Natural killer cell treated with Interleukin-12 subunit alpha and Interleukin-12 subunit beta and Interleukin-15 and Interleukin-18, amount 100 ng/mL, for 72 hours (primary cell): Measurements from ENCODE around the gene CCDC85A. TPM values are rescaled to one million over a fixed set of nuclear protein-coding genes. Genes with fewer than 3 reads are reported as not detected.

ENCODE experiments used
- ATAC-seq, 2 donors: fragments of 150-1000 bp; cut with Tn5 transposase in 1 of 2; sonication (Bioruptor Pico), chemical (Tn5 transposase) in 1 of 2; 2 replicates each; pipeline ENCODE4 v1.10.0; 2021
- DNase-seq: peaks from one replicate; pipeline ENCODE4 v3.0.0; 2022; ENCODE audit warnings: low spot score
- H3K27ac Mint-ChIP-seq, 2 donors: 1 replicate in 1 of 2; 2 replicates in 1 of 2; pipeline ENCODE4 v1.8.0; 2022; ENCODE audit warnings: mixed read lengths in 2 of 2, mild to moderate bottlenecking in 1 of 2, moderate library complexity in 1 of 2
- H3K27me3 Mint-ChIP-seq, 2 donors: 1 replicate in 1 of 2; 2 replicates in 1 of 2; pipeline ENCODE4 v1.8.0; 2022; ENCODE audit warnings: mixed read lengths in 2 of 2
- H3K36me3 Mint-ChIP-seq: one replicate; pipeline ENCODE4 v1.8.0; 2022; ENCODE audit warnings: mixed read lengths
- H3K4me1 Mint-ChIP-seq, 2 donors: 1 replicate in 1 of 2; 2 replicates in 1 of 2; pipeline ENCODE4 v1.8.0; 2022; ENCODE audit warnings: low read depth in 2 of 2, mixed read lengths in 2 of 2, mild to moderate bottlenecking in 1 of 2
- H3K4me3 Mint-ChIP-seq: one replicate; pipeline ENCODE4 v1.8.0; 2022; ENCODE audit warnings: mixed read lengths
- H3K9me3 Mint-ChIP-seq: 2 replicates; pipeline ENCODE4 v1.8.0; 2022; ENCODE audit warnings: mixed read lengths
- total RNA-seq, 2 donors: library from RNA; stranded (reverse); gene quantifications; one replicate each; pipeline ENCODE4 v1.2.3, GENCODE V29; 2022

The CCDC85A gene
- total RNA-seq, 2 donors from 2014 or later: not detected

DNA sequence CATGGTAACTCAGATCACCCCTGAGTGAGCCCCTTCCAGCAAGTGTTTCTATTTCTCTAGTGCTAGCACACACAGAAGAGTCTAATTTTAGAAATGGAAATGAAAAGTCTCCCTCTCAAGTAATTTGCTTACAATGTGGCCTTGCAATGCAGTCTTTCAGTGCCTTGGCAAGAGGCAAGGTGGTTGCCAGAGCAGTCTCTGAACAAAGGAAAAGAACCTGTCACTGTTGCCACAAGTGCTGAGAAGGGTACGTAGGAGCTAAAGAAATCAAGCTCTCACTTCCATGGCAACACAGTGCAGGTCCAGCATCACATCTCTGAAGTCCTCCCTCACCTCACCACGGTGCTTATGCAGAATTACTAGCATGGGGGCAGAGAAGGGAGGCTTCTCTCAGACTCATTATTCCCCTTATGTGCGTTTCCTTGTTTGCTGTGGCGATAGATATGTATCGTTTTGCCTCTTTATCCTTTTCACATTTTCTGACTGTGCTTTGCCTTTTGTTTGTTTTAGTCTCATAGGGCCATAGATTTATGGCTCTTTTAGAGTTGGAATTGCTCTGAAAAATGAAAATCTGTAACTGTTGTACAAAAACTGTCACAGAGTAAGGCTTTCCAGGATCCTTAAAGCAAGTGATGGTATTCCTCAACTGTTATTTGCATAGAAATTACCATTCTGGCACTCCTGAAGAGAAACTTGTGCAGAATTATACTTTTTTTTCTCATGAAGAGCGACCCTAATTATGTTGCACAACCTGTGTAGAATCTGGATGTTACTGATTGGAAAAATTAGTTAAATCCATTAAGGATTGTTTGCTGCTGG, 164.8 kb downstream of the CCDC85A start:
- Mint-ChIP-seq H3K4me1 (no peaks in the 10 kb centered on the region), H3K27me3 (no peaks in the 10 kb centered on the region), H3K9me3 (peaks cover 4% of the 10 kb centered on the region), H3K36me3 (no peaks in the 10 kb centered on the region), H3K27ac (no peak overlapping the region), H3K4me3 (no peak overlapping the region)
- ATAC-seq (no peak), DNase-seq (no peak)

DNA sequence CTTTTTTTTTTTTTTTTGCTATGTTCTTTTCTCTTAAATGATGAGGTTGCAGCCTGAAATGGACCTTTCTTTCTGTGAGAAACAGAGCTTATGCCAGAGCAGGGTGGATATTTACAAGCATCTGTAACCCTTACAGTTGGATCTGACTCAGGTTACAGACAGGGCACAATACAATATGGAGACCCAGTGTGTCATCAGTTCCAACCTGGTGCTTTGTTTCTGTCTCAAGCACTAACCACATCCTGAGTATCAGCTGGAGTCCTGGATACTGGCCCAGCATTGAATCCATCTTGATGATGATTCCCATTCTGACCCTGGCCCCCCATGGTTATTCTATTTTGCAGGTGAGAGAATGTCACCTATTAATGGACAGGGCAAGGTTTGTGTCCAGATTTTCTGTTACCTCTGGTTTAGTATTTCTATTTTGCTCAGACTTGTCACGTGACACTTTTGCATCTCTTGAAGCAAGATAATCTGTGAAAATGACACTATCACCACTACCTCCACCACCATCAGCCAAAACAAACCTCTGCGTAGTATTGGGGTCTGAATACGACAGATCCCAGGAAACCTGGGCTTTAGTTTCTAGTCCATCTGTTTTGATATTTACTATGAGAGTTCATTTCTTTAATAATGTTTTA, 174.0 kb downstream of the CCDC85A start:
- ATAC-seq: no peak
- no peak for DNase-seq
- no peak overlapping the region for H3K27ac Mint-ChIP-seq
- no peaks in the 10 kb centered on the region for H3K36me3 Mint-ChIP-seq
- no peaks in the 10 kb centered on the region for H3K27me3 Mint-ChIP-seq
- no peaks in the 10 kb centered on the region for H3K4me1 Mint-ChIP-seq
- no peak overlapping the region for H3K4me3 Mint-ChIP-seq
- H3K9me3 Mint-ChIP-seq: peaks cover 9% of the 10 kb centered on the region

DNA sequence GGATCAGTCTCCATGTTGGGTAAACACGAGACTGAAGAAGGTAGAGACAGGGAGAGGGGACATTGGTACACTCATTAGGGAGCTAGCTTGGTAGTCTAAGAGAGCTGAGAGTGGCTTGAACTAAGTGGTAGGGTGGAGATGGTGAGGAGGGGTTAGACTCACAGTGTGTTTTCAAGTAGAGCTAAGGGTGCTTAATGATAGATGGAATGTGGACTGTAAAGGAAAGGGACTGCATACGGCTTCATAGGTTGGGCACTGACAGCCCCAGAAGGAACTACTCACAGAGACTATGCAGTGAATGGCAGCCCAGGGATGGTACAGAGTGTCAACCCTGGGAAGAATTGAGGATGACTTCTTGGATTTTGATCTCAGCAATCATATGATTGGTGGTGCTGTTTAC, 178.1 kb downstream of the CCDC85A start:
- ATAC-seq: no peak
- peaks cover 12% of the 10 kb centered on the region for H3K9me3 Mint-ChIP-seq
- H3K36me3 Mint-ChIP-seq: no peaks in the 10 kb centered on the region
- H3K4me3 Mint-ChIP-seq: no peak overlapping the region
- H3K27ac Mint-ChIP-seq: no peak overlapping the region
- no peaks in the 10 kb centered on the region for H3K27me3 Mint-ChIP-seq
- DNase-seq: no peak
- H3K4me1 Mint-ChIP-seq: no peaks in the 10 kb centered on the region

DNA sequence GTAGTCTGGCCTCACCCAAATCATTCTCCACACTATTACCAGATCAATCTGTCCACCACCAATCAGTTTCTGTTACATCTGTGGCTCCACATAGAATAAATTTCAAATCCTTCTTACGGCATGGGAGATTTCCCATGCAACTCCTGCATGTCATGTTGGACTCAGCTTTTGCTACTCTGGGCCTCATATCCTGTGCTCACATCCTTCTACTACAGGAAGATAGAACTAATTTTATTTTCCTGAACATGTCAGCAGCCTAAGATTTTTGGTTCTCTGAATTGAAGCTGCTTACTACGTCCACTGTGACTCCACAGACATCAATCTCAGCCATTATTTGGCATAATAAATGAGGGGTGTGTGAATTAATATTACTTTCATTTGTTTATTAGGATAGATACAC, 181.1 kb downstream of the CCDC85A start:
- Mint-ChIP-seq H3K9me3 (peaks cover 16% of the 10 kb centered on the region), H3K4me1 (no peaks in the 10 kb centered on the region), H3K27ac (no peak overlapping the region), H3K27me3 (no peaks in the 10 kb centered on the region), H3K4me3 (no peak overlapping the region), H3K36me3 (no peaks in the 10 kb centered on the region)
- ATAC-seq (no peak), DNase-seq (no peak)

DNA sequence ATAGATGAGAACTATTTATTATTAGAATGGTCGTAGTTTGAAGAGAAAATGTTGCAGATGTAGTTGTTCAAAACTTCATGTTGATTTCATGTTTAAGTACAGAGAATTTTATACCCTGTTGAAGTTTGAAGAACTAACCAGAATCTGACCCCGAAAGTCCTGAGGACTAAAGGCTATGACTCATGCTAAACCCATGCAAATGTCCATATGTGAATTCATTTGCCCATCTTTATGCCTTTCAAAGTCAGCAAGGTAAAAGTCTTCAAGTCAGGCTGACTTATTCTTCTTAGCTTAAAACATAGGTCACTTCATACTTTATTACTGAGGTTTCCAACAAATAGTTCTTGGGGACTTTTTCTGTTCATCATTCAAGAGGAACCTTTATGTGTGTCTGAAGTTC, 185.5 kb downstream of the CCDC85A start:
- Mint-ChIP-seq H3K27me3 (no peaks in the 10 kb centered on the region), H3K27ac (no peak overlapping the region), H3K36me3 (no peaks in the 10 kb centered on the region), H3K4me3 (no peak overlapping the region), H3K9me3 (peaks cover 11% of the 10 kb centered on the region), H3K4me1 (no peaks in the 10 kb centered on the region)
- ATAC-seq (no peak), DNase-seq (no peak)

DNA sequence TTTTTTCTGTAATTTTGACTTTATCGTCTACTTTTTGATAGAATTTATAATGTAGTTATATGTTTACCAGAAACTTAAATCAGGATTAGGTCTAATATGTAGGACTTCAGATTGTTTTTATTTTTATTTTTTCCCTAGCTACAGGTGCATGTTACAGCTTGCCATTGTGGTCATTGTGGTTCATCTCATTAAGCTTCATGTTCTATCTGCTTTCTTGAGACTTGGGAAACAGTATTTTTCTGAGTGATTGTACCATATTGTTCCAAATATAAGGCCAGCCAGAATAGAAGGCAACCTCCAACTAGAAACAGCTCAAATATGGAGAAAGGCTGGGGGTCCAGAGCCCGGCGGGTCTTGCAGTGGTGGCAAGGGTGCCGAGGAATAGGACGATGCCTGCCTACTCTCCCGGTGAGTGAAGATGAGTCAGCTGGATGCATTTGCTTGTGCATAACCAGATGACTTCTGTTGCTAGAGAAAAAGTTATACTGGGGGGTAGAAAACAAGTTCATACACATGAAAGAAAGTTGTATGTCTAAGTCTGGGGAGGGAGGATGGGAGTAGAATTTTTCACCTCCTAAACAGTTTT, 188.4 kb downstream of the CCDC85A start:
- no peak overlapping the region for H3K4me3 Mint-ChIP-seq
- no peak for ATAC-seq
- no peaks in the 10 kb centered on the region for H3K36me3 Mint-ChIP-seq
- peaks cover 3% of the 10 kb centered on the region for H3K9me3 Mint-ChIP-seq
- no peaks in the 10 kb centered on the region for H3K4me1 Mint-ChIP-seq
- no peak for DNase-seq
- no peaks in the 10 kb centered on the region for H3K27me3 Mint-ChIP-seq
- H3K27ac Mint-ChIP-seq: no peak overlapping the region

DNA sequence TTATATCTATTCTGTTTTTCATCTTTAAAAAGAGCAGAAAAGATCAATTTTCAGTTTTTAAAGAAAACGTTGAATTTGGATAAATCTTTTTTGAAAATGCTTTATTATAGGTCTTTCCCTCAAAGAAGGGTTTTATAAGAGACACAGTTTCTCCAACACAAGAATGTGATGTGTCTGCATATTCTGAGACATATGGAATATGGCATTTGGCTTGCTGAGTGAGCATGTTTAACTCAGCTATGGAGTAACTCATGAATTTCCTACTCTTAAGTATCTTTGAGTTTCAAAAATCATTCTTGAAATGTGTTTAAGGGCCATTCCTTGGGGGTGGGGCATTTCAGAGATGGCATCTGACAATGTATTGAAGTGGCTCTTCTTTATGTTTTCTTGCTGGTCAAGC, 191.5 kb downstream of the CCDC85A start:
- no peak overlapping the region for H3K4me3 Mint-ChIP-seq

DNA sequence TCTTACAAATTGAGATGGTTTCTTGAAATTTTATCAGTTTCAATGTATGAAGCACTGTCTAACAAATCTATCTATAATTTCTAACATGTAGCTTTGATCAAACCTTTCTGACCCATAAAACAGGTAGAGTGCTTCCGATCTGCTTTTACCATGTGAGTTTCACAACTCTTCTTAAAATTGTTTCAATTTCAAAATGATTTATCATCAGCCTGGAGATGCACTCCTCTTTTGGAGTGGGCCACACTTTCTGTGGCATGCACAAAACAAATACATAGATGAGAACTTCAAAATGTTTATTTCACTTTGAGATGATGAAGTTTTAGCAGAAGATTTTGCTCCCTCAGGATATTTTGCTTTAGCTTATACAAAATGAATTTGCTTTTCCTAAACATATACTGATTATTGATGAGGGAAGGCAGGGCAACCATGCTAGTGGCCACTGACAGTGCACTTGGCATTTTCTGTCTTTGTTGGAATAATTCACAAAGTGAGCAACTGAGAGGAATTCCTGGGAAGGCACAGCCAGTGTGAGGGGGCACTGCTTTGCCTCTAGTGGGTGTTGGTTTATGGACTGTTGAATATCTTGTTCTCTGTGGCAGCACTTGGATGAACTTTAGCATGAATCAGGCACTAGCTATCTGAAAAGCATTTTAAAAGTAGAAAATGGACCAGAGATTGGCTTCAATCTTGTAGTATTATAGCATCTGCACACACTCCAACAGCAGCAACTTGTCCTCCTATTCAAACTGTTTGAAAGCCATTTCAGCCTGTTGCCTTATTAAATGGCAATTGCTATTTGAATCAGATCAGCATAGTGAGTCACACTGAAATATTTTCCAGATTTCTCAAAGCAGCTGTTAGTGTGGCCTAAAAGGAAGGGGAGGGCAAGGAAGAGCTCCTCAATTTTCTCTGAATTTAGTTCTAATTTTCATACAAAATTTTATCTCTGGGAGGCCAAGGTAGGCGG, 193.2 kb downstream of the CCDC85A start:
- no peaks in the 10 kb centered on the region for H3K27me3 Mint-ChIP-seq
- no peaks in the 10 kb centered on the region for H3K36me3 Mint-ChIP-seq
- H3K4me1 Mint-ChIP-seq: no peaks in the 10 kb centered on the region
- peaks cover 6% of the 10 kb centered on the region for H3K9me3 Mint-ChIP-seq
- no peak overlapping the region for H3K27ac Mint-ChIP-seq
- no peak overlapping the region for H3K4me3 Mint-ChIP-seq
- no peak for ATAC-seq
- DNase-seq: no peak

More for the DNA sequence above, 191.5 kb downstream of the CCDC85A start:
- Mint-ChIP-seq H3K27ac (no peak overlapping the region), H3K9me3 (peaks cover 2% of the 10 kb centered on the region), H3K4me1 (no peaks in the 10 kb centered on the region), H3K36me3 (no peaks in the 10 kb centered on the region), H3K27me3 (no peaks in the 10 kb centered on the region)
- no peak for ATAC-seq
- DNase-seq: no peak

DNA sequence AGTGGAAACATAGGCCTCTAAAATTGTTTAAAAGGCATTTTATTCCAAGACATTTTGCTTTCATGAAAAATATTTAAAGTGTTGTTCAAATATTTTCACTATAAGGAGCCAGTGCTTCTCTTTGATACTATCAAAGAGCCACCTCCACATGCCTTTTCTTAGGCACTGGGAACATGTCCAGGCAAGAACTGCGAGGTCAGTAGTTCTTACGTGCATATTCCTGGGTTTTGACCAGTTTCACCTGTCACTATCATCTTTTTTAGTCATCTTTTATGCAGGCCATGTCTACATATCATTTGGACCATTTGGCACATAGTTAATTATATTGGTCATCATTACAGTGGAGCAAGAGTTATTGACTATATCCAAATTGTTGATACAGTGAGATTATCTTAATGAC, 195.3 kb downstream of the CCDC85A start:
- ATAC-seq (no peak), DNase-seq (no peak)
- no peaks in the 10 kb centered on the region for H3K4me1 Mint-ChIP-seq
- no peaks in the 10 kb centered on the region for H3K27me3 Mint-ChIP-seq
- no peaks in the 10 kb centered on the region for H3K36me3 Mint-ChIP-seq
- no peak overlapping the region for H3K27ac Mint-ChIP-seq
- H3K9me3 Mint-ChIP-seq: peaks cover 3% of the 10 kb centered on the region
- H3K4me3 Mint-ChIP-seq: no peak overlapping the region

DNA sequence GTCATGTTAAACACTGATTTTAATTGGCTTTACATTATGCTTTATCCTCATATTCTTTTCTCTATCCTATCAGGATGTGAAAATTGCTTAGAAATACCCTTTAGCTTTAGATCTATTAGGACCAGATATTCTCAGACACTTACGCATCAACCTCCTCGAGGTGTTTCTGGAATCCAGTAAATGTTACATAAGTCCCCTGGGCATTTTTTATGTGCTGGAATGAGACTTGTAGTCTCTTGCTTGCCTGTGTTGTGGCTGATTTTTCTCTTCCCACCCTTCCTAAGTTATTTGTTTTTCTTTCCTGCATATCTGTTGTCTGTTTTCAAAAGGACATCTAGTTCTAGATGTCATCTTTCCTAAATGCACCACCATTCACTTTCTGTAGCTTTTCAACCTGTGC, 197.1 kb downstream of the CCDC85A start:
- H3K36me3 Mint-ChIP-seq: no peaks in the 10 kb centered on the region

DNA sequence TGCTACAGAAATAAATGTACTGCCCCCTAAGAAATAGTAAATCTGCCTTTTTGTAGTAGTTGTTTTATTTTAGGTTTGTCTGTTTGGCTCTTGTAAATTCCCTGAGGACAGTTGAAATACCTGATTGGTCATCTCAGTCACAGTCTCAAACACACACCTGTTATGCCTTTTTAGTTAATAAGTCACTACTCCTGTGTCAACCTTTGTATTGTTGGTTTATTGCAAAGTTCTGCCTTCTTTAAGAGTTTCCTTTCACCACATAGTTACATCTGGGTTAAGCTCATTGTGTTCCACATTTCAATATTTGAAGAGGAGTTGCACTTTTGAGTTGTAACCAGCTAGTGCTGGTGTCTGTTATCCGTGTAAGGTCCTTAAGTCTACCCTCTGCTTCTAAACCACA, 198.7 kb downstream of the CCDC85A start:
- no peaks in the 10 kb centered on the region for H3K4me1 Mint-ChIP-seq

More for the DNA sequence above, 197.1 kb downstream of the CCDC85A start:
- Mint-ChIP-seq H3K4me3 (no peak overlapping the region), H3K4me1 (no peaks in the 10 kb centered on the region), H3K27ac (no peak overlapping the region), H3K9me3 (peaks cover 3% of the 10 kb centered on the region), H3K27me3 (no peaks in the 10 kb centered on the region)
- ATAC-seq: no peak
- no peak for DNase-seq

DNA sequence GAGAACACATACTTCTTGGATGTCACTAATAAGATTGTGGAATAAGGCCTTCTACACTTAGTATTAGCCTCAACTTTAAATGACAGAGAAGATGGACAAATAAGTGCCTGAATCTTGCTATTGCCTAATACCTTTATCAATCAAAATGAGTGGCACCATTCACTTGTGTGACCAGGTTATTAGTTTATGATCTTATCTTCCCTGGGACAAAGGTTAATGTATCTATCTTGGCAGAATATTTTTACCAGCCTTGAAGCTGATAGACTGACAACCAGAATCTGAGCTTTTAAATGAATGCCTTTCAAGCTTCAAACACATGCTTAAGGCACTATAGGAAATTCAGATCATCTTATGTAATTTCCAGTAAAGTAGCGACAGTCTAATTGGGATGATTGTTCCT, 202.9 kb downstream of the CCDC85A start:
- H3K9me3 Mint-ChIP-seq: no peaks in the 10 kb centered on the region
- no peaks in the 10 kb centered on the region for H3K4me1 Mint-ChIP-seq
- DNase-seq (no peak), ATAC-seq (no peak)
- no peaks in the 10 kb centered on the region for H3K27me3 Mint-ChIP-seq
- H3K4me3 Mint-ChIP-seq: no peak overlapping the region
- no peaks in the 10 kb centered on the region for H3K36me3 Mint-ChIP-seq
- H3K27ac Mint-ChIP-seq: no peak overlapping the region

More for the DNA sequence above, 198.7 kb downstream of the CCDC85A start:
- Mint-ChIP-seq H3K27me3 (no peaks in the 10 kb centered on the region), H3K27ac (no peak overlapping the region), H3K4me3 (no peak overlapping the region), H3K36me3 (no peaks in the 10 kb centered on the region), H3K9me3 (peaks cover 3% of the 10 kb centered on the region)
- ATAC-seq: no peak
- no peak for DNase-seq

DNA sequence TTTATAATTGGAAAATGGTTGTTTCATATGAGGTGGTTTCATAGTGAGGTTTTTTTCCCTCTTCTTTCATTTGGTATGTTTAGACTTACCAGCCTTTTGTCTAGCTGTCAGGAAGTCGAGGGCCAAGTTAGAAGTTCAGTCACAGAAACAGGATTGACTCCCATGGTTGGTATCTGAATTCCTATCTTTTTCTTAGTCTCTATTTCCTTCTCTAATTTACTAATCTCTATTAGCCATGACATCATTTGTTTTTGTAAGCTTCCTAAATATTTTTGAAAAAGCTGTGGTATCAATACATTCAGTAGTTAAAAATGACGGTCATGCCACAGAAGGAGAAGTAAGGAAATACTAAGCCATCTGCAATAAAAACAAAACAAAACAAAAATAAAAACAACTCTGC, 206.9 kb downstream of the CCDC85A start:
- Mint-ChIP-seq H3K27me3 (no peaks in the 10 kb centered on the region), H3K4me3 (no peak overlapping the region), H3K9me3 (peaks cover 9% of the 10 kb centered on the region), H3K4me1 (no peaks in the 10 kb centered on the region), H3K36me3 (no peaks in the 10 kb centered on the region), H3K27ac (no peak overlapping the region)
- ATAC-seq: no peak
- no peak for DNase-seq
